GM21825 (cell line): Measurements from ENCODE around the gene TTC28.
"Not testable (repeated sequence)": the region's sequence is repeated elsewhere in the genome, so short reads cannot be mapped to it uniquely, and the experiment has no call there.

Experiments
- ATAC-seq: cut with Tn5 transposase; IDR thresholded peaks from one replicate; pipeline ENCODE4 v1.9.1; 2021; ENCODE audit warnings: mild to moderate bottlenecking, moderate library complexity; ENCODE audit not compliant: unreplicated experiment

TTC28 gene

GRCh38 chr22:28498044-28498443 lies 181.6 kb downstream of the TTC28 start:
- ATAC-seq, result no peak

GRCh38 chr22:28497188-28497587 lies 182.5 kb downstream of the TTC28 start:
- ATAC-seq, result no peak

GRCh38 chr22:28491289-28491688 lies 188.4 kb downstream of the TTC28 start:
- ATAC-seq, result not testable (repeated sequence)

- no peak for ATAC-seq
Observed at GRCh38 chr22:28488825-28489224, 190.8 kb downstream of the TTC28 start.

- ATAC-seq, result no peak
Observed at GRCh38 chr22:28484662-28485061, 195.0 kb downstream of the TTC28 start.

- no peak for ATAC-seq
Observed at GRCh38 chr22:28481725-28482124, 197.9 kb downstream of the TTC28 start.

DNA sequence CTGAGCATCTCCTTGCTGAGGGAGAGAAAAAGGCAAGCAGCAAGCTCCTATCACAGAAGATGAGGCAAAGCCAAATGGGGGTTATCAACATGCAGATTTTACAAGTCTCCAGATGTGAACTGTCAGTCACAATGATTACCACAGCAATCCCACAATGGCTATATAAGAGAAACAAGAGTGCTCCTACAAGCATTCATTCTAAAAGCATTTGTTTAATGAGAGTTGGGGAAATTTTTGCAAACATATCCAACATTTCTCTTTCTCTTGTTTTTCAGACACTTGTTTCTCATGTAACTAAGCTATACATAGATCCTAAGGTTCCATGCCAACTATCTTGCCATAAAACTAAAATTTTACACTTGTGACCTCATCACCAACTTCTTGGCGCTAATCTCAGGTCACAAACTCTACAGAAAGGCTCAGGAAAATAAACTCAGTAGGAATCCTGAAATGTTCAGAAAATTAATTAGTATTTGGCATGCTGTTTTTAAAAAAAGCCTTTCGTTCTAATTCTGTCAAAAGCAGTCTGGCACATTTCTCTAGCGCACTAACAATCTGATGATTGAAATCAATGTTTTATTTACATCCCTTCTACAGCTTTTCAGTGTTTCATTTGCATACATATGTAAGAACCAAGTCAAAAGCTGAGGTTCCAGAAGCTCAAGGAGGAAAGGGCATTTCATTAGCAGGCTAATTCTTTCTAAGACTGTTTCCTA lies 199.5 kb downstream of the TTC28 start:
- ATAC-seq, result no peak

DNA sequence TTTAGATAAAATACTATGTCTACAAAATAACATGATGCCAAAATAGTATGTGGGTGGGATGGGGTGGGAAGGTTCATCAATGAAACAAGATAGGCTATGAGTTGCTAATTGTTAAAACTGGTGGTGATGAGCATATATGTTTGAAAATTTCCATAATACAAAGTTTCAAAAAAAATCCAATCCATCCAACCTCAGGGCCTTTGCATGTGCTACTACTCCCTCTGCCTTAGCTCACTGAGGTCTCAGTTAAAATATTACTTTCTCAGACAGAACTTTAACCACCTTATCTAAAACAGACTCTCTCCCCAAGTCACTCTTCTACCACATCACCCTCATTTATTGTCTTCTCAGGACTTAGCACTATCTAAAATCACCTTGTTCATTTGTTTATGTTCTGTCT lies 201.1 kb downstream of the TTC28 start:
- ATAC-seq, result no peak

- ATAC-seq, result no peak
Observed at GRCh38 chr22:28477556-28477955, 202.1 kb downstream of the TTC28 start.

DNA sequence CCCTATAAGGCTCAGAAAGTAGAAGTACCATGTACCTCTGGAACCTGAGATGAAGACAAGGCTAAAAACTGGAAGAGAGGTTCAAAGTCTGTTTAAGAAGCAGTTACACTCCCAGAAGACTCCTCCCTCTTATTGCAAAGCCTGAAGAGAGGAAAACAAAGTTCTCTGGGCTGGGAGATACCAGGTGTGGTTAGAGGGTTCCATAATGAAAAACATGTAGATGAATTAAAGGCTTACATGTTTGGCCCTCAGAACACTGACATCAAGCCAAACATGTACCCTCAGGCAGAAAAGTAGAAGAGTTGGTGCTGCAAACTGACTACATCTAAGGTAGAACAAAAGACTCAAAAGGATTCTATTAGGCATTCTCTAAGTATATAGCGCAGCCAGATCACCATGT lies 205.3 kb downstream of the TTC28 start:
- no peak for ATAC-seq

DNA sequence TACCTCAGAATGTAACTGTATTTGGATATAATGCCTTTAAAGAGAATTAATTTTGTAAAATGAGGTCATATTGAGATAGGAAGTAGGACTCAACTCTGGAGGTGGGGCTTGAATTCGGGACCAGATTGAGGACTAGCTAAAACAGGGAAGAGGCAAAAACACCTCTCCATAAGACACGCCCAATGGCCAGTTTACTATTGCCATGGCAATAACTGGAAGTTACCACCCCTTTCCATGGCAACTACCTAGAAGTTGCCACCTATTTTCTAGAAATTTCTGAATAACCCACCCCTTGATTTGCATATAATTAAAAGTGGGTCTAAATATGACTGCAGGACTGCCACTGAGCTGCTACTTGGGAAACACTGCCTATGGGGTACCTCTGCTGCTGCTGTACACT lies 206.4 kb downstream of the TTC28 start:
- no peak for ATAC-seq

- ATAC-seq, result not testable (repeated sequence)
Observed at GRCh38 chr22:28467055-28467454, 212.6 kb downstream of the TTC28 start.

- no peak for ATAC-seq
Observed at GRCh38 chr22:28466399-28466798, 213.2 kb downstream of the TTC28 start.

GRCh38 chr22:28465841-28466240 lies 213.8 kb downstream of the TTC28 start:
- no peak for ATAC-seq

DNA sequence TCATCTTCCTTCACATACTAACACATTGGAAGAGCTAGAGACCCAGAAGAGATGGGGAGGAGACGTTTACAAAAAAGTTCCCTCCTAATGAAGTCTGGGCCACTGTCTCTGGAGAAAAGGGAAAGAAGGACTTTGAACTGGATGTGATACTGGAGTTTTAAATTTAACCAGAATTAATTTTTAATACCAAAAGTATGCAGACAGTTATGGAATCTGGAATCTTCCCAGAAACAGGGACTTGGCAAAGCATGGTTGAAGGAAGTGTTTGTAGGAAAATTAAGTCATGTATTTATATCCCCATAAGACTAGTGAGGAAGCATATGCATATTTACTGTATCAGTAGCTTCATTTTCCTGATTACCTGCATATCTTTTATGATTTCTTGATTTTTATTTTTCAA lies 215.5 kb downstream of the TTC28 start:
- ATAC-seq, result no peak

- not testable (repeated sequence) for ATAC-seq
Observed at GRCh38 chr22:28463408-28463807, 216.2 kb downstream of the TTC28 start.

GRCh38 chr22:28462901-28463300 lies 216.7 kb downstream of the TTC28 start:
- no peak for ATAC-seq

DNA sequence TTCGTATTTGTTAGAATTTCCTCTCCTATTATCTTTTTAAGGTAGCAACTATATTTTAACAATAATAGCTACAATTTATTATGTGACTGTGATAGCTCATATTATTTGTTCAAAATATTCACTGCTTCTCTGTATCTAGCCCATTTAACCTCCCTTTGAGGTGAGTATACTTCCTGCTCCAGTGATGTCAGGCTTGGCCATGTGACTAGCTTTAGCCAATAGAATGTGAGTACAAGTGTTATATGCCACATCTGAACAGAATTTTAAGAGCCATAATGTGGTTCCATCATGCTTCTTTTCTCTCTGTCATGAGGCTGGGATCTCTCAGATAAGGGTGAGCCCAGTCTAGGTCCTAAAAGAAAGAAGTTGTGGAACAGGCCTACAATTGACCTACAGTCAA lies 217.6 kb downstream of the TTC28 start:
- no peak for ATAC-seq

DNA sequence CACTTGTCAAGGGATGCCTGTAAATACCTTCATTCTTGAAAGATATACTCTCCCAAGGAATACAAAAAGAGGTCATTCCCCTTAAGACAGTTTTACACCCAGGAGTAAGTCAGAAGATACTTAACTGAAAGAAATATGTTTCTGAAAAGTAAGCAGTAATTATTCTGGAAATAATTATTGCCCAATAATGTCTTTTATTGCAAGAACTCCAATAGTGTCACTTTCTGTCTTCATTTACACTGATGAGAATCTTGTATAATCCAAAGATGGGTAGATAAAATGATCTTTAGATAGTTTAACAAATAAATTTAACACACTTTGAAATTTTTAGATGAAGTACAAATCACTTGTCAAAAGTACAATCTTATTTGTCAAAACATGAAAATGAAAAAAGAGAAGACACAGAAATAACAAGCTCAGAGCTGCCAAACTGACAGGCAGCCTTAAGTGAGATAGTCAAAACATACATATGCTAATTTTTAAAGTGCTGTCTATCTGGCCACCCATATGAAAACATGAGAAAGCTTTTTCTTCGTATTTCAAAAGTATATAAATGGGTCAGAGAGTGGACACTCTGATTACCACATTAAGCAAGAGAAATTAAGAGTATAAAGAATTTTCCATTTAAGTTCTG lies 225.1 kb downstream of the TTC28 start:
- no peak for ATAC-seq

GRCh38 chr22:28450109-28450508 lies 229.5 kb downstream of the TTC28 start:
- ATAC-seq, result no peak

GRCh38 chr22:28449041-28449440 lies 230.6 kb downstream of the TTC28 start:
- no peak for ATAC-seq

GRCh38 chr22:28448625-28449024 lies 231.0 kb downstream of the TTC28 start:
- no peak for ATAC-seq

GRCh38 chr22:28444659-28445058 lies 235.0 kb downstream of the TTC28 start:
- no peak for ATAC-seq
